Hepatocyte (in vitro differentiated cells): ENCODE data around the gene GCNT3.

Source experiments
- EZH2 ChIP-seq: fragments of 200-600 bp; sonication (generic); IDR thresholded peaks from 2 replicates; pipeline ENCODE4 v1.6.1; 2016; ENCODE audit warnings: antibody characterized with exemption, mild to moderate bottlenecking, borderline replicate concordance
- TF ChIP-seq, protein P1 (sequence below): fragments of 200-600 bp; sonication (generic); IDR thresholded peaks from 2 replicates; pipeline ENCODE4 v1.5.1; 2016; ENCODE audit warnings: antibody characterized with exemption, mild to moderate bottlenecking; ENCODE audit not compliant: poor library complexity

DNA sequence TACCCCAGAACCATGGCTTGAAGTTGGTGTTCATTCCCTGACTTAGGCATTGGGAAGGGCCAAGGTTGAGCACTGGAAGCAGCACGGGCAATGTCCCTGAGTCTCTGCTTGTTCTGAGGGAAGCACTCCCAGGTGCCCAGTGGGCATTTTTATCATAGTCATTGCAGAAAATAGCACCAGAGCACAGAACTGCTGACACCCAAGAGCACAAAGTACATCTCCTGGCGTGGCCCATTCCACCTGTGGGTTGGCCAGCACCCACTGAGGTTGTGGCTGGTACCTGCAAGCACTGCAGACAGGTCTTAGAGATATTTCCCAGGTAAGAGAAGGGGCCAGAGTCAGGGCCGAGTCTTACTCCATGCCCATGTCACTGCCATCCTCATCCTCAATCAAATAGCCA is 28.5 kb upstream of the GCNT3 start:
- TF ChIP-seq, protein P1, sequence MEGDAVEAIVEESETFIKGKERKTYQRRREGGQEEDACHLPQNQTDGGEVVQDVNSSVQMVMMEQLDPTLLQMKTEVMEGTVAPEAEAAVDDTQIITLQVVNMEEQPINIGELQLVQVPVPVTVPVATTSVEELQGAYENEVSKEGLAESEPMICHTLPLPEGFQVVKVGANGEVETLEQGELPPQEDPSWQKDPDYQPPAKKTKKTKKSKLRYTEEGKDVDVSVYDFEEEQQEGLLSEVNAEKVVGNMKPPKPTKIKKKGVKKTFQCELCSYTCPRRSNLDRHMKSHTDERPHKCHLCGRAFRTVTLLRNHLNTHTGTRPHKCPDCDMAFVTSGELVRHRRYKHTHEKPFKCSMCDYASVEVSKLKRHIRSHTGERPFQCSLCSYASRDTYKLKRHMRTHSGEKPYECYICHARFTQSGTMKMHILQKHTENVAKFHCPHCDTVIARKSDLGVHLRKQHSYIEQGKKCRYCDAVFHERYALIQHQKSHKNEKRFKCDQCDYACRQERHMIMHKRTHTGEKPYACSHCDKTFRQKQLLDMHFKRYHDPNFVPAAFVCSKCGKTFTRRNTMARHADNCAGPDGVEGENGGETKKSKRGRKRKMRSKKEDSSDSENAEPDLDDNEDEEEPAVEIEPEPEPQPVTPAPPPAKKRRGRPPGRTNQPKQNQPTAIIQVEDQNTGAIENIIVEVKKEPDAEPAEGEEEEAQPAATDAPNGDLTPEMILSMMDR: no peak
- TF ChIP-seq EZH2: no peak
